NCI-H1930 (cell line): ENCODE measurements around the gene SNX3.

Experiments used
- DNase-seq, 2 experiments: peaks; one replicate each; lab custom pipeline; 2025; lab: John Stamatoyannopoulos, UW

The SNX3 gene

DNA sequence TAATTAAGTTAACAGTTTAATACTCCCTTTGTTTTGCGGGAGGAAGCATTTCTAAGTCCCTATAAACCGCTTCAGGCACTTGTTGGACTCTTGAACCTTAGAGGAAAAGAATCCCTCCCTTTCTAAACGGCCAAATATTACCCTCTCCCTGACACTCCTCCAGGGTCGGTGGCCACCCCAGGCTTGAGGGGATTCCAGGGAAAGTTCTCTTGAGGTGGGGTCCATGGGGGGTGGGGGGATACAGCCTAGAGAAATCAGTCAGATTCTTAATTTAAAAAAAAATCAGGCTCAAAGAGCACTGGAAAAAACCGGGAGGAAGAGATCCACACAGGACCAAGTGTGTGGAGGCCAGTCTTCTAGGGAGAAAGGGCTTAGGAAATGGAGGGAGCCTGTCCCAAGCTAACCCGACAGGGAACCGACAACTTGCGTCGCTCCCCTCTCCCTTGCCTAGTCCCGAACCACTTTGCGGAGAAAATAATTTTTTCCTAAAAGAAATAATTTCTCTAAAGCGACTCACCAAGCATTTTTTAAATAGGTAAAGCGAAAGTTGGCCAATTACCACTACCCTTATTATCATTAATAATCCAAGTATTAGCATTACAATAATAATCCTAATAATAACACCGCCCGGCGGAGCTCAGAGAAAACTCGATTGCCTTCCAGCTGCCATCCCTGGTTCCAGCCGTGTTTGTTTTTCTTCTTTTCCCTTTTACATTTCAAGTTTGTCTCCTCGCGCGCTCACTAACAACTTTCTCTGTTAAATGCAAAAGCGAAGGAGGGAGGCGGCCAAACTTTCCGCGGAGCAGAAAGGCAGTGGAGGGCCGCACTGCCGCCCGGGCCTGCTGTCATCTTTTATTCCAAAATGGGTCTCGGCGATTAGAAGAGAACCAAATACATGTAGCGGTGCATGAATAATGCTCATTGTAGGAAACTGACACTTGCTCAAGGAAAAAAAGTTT is 90.2 kb downstream of the SNX3 start:
- DNase-seq = no peak

GRCh38 chr6:108169464-108170331 is 91.1 kb downstream of the SNX3 start:
- DNase-seq = no peak

DNA sequence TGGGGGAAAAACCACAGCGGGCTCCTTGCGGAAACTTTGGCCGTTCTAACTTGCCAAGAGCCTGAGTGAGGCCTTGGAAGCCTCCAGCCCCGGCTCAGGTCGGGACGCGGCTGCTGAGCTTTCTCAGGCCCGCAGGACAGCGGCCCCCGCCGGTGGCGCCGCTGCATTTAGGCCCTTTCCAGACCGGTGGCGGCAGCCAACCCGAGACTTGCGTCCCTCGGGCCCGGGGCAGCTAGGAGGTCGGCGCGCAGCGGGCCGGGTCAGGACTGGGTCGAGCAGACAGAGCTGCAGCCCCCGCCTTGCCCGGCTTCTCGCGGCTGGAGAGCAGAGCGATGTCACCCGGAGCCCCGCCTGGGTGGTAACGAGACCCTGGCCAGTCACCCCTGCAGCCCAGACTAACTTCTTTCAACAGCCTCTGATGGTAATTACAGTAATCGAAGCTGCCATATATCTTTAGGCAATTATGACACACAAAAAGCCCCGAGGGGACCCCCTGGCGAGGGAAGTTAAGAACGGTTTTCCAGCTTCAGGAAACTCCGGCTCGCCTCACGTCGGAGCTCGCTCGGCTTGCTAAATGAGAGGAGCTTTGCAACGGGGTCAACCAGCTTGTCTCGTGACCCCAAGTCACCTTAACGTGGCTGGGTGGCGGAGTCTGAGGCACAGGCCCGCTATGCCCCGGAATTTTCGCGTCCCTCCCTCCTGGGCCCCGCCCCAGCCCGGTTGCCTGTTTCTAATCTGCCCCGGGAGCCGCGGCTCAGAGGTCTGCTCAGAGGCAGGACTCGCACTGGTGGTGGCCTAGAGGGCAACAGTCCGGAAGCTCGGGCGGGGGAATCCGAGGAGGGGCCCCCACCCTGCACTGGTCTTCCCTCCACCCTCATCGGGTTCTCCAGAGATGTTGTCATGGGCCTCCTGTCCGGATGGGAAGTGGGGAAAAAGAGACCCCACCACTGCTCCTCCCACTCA is 92.1 kb downstream of the SNX3 start:
- no peak for DNase-seq

DNA sequence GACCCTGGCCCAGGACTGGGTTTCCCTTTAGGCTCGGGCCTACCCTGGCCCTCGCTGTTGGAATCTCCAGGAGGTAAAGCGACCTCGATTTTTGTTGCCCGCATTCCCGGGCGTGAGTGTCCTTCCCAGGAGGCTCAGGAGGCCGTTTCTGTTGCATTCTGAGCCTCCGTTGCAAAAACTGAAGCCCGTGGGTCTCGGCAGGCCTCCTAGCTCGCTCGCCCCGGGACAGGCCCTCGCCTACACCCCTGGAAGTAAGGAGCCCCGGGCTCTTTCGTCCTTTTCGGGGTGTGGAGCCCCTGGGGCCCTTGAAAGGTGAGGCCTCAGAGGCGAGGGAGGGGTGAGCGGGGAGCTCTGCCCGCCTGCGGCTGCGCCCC is 92.8 kb downstream of the SNX3 start:
- no peak for DNase-seq

DNA sequence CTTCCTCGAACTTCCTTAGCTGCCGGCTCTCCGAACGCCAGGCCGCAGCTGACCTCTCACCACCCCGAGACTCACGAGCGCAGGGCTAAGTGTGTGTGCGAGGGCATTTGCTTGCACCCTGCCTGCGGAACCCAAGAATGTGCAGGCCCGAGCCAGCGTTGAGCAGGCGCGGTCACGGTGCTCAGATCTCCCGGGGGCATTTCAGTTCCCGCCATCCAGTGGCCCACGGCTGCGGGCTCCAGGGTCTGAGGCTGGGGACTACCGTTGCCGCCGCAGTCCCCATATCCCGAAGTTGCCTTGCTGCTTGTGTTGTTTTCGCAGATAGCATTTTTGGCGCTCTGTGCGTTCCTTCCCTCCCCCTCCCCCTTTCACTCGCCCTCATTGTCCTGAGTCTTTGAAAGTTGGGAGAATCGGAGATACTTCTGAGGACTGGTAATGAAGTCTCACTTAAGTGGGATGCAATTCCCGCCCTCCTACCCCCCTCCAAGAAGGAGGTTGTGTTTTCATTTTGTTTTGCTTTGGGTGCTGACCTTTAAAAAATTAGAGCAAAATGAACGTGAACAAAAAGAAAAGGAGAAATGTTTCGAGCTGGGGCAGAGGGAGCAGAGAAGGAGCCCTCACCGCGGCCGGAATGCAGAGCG is 93.3 kb downstream of the SNX3 start:
- DNase-seq = no peak

- DNase-seq = no peak
Observed at GRCh38 chr6:108166664-108167448, 94.0 kb downstream of the SNX3 start.

- no peak for DNase-seq
Observed at GRCh38 chr6:108165714-108166663, 94.9 kb downstream of the SNX3 start, which contains the start of gene NR2E1. NR2E1 (plus strand) TSS chr6:108166022; CDS start chr6:108166766, 744 bp downstream.

- DNase-seq = no peak
Observed at GRCh38 chr6:108164815-108165706, 95.8 kb downstream of the SNX3 start.

DNA sequence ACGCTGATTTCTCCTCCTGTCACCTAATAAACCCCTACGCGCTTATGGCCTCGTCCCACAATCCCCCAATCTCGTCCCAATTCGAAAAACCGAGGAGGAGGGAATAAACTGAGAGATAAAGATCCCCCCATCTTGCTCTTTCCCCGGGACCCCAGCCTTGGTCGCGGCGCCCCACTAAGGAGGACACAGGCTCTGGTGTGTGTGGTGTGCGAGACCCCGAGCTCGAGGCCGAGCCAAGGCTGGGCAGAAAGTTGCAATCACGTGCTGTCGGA is 96.4 kb downstream of the SNX3 start:
- no peak for DNase-seq

DNA sequence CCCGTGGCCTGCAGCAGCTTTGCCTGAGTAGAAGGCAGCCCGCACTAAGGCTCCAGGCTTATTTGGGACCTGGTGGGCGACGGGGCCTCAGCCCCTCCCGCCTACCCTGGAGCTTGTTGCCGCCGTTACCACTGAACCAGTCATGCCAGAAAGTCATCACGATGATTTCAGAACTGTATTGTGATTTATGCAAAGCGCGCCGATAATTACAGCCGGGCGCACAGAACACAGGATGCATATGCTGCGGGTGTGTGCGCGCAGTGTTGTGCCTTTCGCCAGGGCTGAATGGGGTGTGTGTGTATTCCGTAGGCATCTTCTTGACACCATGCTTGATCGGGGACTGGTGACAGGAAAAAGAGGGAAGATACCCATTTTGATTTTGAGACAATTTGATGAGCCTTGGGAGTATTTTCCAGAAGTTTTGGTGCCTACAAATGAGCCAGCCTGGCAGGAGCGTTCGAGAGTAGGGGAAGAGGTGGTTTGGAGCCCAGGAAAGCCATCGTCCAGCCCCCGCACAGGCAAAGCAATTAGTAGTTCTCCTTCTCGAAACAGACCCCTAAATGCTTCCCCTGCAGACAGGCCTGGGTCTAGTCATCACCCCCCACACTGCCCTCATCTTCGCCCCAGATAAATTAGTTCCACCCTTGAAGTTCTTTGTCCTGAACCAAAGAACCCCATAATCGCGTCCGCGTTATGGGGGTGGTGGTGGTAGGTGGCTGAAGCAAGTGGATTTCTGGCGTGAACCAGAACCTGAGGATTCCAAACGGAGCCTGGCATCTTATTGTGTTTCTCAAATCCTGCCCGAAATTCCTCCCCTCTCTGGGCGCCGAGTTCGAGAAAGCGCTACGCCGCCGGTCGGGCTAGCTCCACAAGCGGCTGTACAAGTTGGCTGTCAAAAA is 96.9 kb downstream of the SNX3 start:
- DNase-seq = no peak

DNA sequence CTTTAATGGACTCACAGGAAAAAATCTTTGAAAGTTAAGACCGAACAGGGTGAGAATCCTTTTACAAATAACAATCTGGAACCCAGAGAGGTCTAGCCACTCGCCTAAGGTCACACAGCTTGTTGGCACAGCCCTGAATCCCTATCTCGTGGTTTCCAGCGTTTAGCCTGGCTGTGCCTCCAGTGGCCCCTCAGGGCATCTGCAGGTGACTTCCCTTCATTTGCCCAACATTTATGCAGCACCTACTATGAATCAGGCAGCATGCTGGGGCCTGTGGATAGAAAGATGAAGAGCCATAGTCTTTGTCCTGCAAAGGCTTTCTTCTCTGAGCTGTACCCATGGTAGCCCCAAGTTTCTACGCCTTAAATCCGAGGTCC is 97.6 kb downstream of the SNX3 start:
- no peak for DNase-seq

GRCh38 chr6:108161724-108162282 is 99.0 kb downstream of the SNX3 start:
- DNase-seq = no peak
